ENCODE results near the gene LOXL3.

GRCh38 chr2:74552914-74553811 lies 579 bp downstream of the LOXL3 start:
- TF ChIP-seq, protein P1, sequence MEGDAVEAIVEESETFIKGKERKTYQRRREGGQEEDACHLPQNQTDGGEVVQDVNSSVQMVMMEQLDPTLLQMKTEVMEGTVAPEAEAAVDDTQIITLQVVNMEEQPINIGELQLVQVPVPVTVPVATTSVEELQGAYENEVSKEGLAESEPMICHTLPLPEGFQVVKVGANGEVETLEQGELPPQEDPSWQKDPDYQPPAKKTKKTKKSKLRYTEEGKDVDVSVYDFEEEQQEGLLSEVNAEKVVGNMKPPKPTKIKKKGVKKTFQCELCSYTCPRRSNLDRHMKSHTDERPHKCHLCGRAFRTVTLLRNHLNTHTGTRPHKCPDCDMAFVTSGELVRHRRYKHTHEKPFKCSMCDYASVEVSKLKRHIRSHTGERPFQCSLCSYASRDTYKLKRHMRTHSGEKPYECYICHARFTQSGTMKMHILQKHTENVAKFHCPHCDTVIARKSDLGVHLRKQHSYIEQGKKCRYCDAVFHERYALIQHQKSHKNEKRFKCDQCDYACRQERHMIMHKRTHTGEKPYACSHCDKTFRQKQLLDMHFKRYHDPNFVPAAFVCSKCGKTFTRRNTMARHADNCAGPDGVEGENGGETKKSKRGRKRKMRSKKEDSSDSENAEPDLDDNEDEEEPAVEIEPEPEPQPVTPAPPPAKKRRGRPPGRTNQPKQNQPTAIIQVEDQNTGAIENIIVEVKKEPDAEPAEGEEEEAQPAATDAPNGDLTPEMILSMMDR (IDR thresholded peaks at IDR 0.05): no peak
- TF ChIP-seq POLR2A (IDR thresholded peaks at IDR 0.05): no peak

Data from tibial nerve (tissue), 3 donors.